Common myeloid progenitor, CD34-positive (primary cell): ENCODE data around the gene MPRIP.

ENCODE experiments used
- CTCF ChIA-PET: fragments of 350-600 bp; sonication (Branson Sonifier 250); formaldehyde crosslinking; loops from one replicate; lab custom pipeline; 2021; ENCODE audit warnings: antibody characterized with exemption; lab: Charles Lee
- POLR2A ChIA-PET: fragments of 350-600 bp; sonication (Branson Sonifier 250); formaldehyde crosslinking; loops from one replicate; lab custom pipeline; 2021; ENCODE audit warnings: antibody characterized with exemption; lab: Charles Lee
- DNase-seq, 3 donors: peaks; one replicate each; pipeline versions ENCODE4 v3.0.0 to v3.0.0-alpha.2; 2013
- H3K27ac ChIP-seq, 2 experiments: 1 replicate in 1 of 2; 2 replicates in 1 of 2; pipeline ENCODE4 v1.7.0; 2013; ENCODE audit warnings: inconsistent platforms in 2 of 2, low read length in 2 of 2, mild to moderate bottlenecking in 2 of 2, low read depth in 1 of 2, moderate library complexity in 1 of 2; ENCODE audit not compliant: severe bottlenecking in 2 of 2, insufficient read depth in 1 of 2, poor library complexity in 1 of 2
- H3K27me3 ChIP-seq, 5 experiments: replicated peaks in 2 of 5; 1 replicate in 3 of 5; 2 replicates in 2 of 5; pipeline versions ENCODE4 v1.6.1 to v1.7.0; 2013; ENCODE audit warnings: low read length in 4 of 5, mild to moderate bottlenecking in 2 of 5, moderate library complexity in 2 of 5, inconsistent platforms in 1 of 5; ENCODE audit not compliant: insufficient read depth in 5 of 5, control insufficient read depth in 4 of 5
- H3K36me3 ChIP-seq, 4 experiments: 1 replicate in 2 of 4; 2 replicates in 2 of 4; pipeline versions ENCODE4 v1.6.1 to v1.7.0; 2013; ENCODE audit warnings: low read length in 3 of 4, control low read depth in 1 of 4, mild to moderate bottlenecking in 1 of 4; ENCODE audit not compliant: control insufficient read depth in 4 of 4, insufficient read depth in 4 of 4
- H3K4me1 ChIP-seq, 4 experiments: 1 replicate in 3 of 4; 2 replicates in 1 of 4; pipeline versions ENCODE4 v1.6.1 to v1.7.1; 2013; ENCODE audit warnings: low read length in 3 of 4, mild to moderate bottlenecking in 3 of 4, control low read depth in 1 of 4, inconsistent platforms in 1 of 4, moderate library complexity in 1 of 4; ENCODE audit not compliant: control insufficient read depth in 4 of 4, insufficient read depth in 4 of 4; ENCODE audit errors: control extremely low read depth in 1 of 4
- H3K4me3 ChIP-seq, 7 experiments: 1 replicate in 4 of 7; 2 replicates in 3 of 7; pipeline versions ENCODE4 v1.5.1 to v1.7.0; 2013; ENCODE audit warnings: mild to moderate bottlenecking in 7 of 7, low read length in 6 of 7, moderate library complexity in 6 of 7, inconsistent platforms in 2 of 7, low read depth in 2 of 7, control low read depth in 1 of 7; ENCODE audit not compliant: insufficient read depth in 4 of 7, control insufficient read depth in 1 of 7; ENCODE audit errors: extremely low read depth in 1 of 7
- H3K9me3 ChIP-seq, 5 experiments: 1 replicate in 4 of 5; 2 replicates in 1 of 5; pipeline versions ENCODE4 v1.6.1 to v1.7.1; 2013; ENCODE audit warnings: low read length in 4 of 5, mild to moderate bottlenecking in 2 of 5, inconsistent platforms in 1 of 5, low read depth in 1 of 5, moderate library complexity in 1 of 5; ENCODE audit not compliant: control insufficient read depth in 4 of 5, insufficient read depth in 2 of 5; ENCODE audit errors: control extremely low read depth in 1 of 5
- WGBS: methylation state at CpG from one replicate; pipeline ENCODE4 v1.1.5; 2013; ENCODE audit not compliant: insufficient coverage; 5-methylcytosine and 5-hydroxymethylcytosine counted together

Gene MPRIP

GRCh38 chr17:17159571-17159970 lies 117.3 kb downstream of the MPRIP start:
- no peak overlapping the region for H3K27ac ChIP-seq
- H3K4me3 ChIP-seq: no peak overlapping the region
- ChIA-PET POLR2A (interaction anchor here (0.6 kb wide), 1 partner anchor 27 kb away, joined by 3 read pairs; no protein-coding TSS in a partner anchor), CTCF (interaction anchor here (1.1 kb wide), 1 partner anchor 17 kb away, joined by 4 read pairs; no protein-coding TSS in a partner anchor)
- no peaks in the 10 kb centered on the region for H3K4me1 ChIP-seq
- H3K27me3 ChIP-seq: no peaks in the 10 kb centered on the region
- 100% methylated on average over 3 of the region's 4 CpGs for WGBS
- H3K36me3 ChIP-seq: peaks cover 5 to 94% (median 69%) of the 10 kb centered on the region in 4 experiments
- no peak for DNase-seq
- H3K9me3 ChIP-seq: no peaks in the 10 kb centered on the region

- H3K27me3 ChIP-seq: no peaks in the 10 kb centered on the region
- no peak overlapping the region for H3K4me3 ChIP-seq
- WGBS: 98% methylated on average over 5 of the region's 6 CpGs
- H3K27ac ChIP-seq: no peak overlapping the region
- H3K36me3 ChIP-seq: peaks cover 2 to 94% (median 69%) of the 10 kb centered on the region in 4 experiments
- POLR2A ChIA-PET: no interaction called here
- H3K9me3 ChIP-seq: no peaks in the 10 kb centered on the region
- DNase-seq: no peak
- H3K4me1 ChIP-seq: no peaks in the 10 kb centered on the region
- CTCF ChIA-PET: interaction anchor here (0.9 to 2.0 kb wide), 2 partner anchors 31 to 40 kb away, joined by 3 to 5 read pairs; no protein-coding TSS in a partner anchor
Measured at GRCh38 chr17:17161121-17161520, 118.9 kb downstream of the MPRIP start.

GRCh38 chr17:17161759-17162158 lies 119.5 kb downstream of the MPRIP start:
- Histone ChIP-seq H3K27ac (no peak overlapping the region), H3K4me1 (no peaks in the 10 kb centered on the region), H3K4me3 (no peak overlapping the region), H3K9me3 (no peaks in the 10 kb centered on the region), H3K27me3 (no peaks in the 10 kb centered on the region), H3K36me3 (peaks cover 2 to 94% (median 69%) of the 10 kb centered on the region in 4 experiments)
- ChIA-PET POLR2A (no interaction called here), CTCF (interaction anchor here (0.9 to 2.0 kb wide), 2 partner anchors 31 to 39 kb away, joined by 3 to 5 read pairs; no protein-coding TSS in a partner anchor)
- no peak for DNase-seq
- 88% methylated on average over 2 of the region's 4 CpGs for WGBS

GRCh38 chr17:17164156-17164555 lies 121.9 kb downstream of the MPRIP start:
- peaks cover 5 to 96% (median 75%) of the 10 kb centered on the region in 4 experiments for H3K36me3 ChIP-seq
- H3K27me3 ChIP-seq: no peaks in the 10 kb centered on the region
- DNase-seq: no peak
- H3K9me3 ChIP-seq: no peaks in the 10 kb centered on the region
- H3K27ac ChIP-seq: no peak overlapping the region
- WGBS: 98% methylated on average over 22 of the region's 25 CpGs
- H3K4me3 ChIP-seq: no peak overlapping the region
- CTCF ChIA-PET: interaction anchor here (1.1 to 2.1 kb wide), 2 partner anchors 10 to 11 kb away, joined by 4 read pairs; no protein-coding TSS in a partner anchor
- POLR2A ChIA-PET: no interaction called here
- H3K4me1 ChIP-seq: no peaks in the 10 kb centered on the region

GRCh38 chr17:17164676-17165075 lies 122.4 kb downstream of the MPRIP start:
- POLR2A ChIA-PET: no interaction called here
- H3K27me3 ChIP-seq: no peaks in the 10 kb centered on the region
- WGBS: 98% methylated on average over 16 of the region's 17 CpGs
- no peaks in the 10 kb centered on the region for H3K4me1 ChIP-seq
- no peak overlapping the region for H3K27ac ChIP-seq
- H3K36me3 ChIP-seq: peaks cover 5 to 96% (median 74%) of the 10 kb centered on the region in 4 experiments
- no peak for DNase-seq
- CTCF ChIA-PET: interaction anchor here (0.9 to 2.1 kb wide), 3 partner anchors 9 to 13 kb away, joined by 3 to 4 read pairs (median 4); no protein-coding TSS in a partner anchor
- no peaks in the 10 kb centered on the region for H3K9me3 ChIP-seq
- no peak overlapping the region for H3K4me3 ChIP-seq

- 98% methylated on average over 19 of the region's 23 CpGs for WGBS
- no peaks in the 10 kb centered on the region for H3K4me1 ChIP-seq
- peaks cover 5 to 89% (median 70%) of the 10 kb centered on the region in 4 experiments for H3K36me3 ChIP-seq
- CTCF ChIA-PET: no interaction called here
- no peak for DNase-seq
- no peaks in the 10 kb centered on the region for H3K9me3 ChIP-seq
- no peak overlapping the region for H3K27ac ChIP-seq
- no peaks in the 10 kb centered on the region for H3K27me3 ChIP-seq
- POLR2A ChIA-PET: no interaction called here
- H3K4me3 ChIP-seq: no peak overlapping the region
Measured at GRCh38 chr17:17165666-17166308, 123.5 kb downstream of the MPRIP start.

GRCh38 chr17:17166446-17166845 lies 124.2 kb downstream of the MPRIP start:
- Histone ChIP-seq H3K36me3 (peaks cover 5 to 89% (median 69%) of the 10 kb centered on the region in 4 experiments), H3K27ac (no peak overlapping the region), H3K4me1 (no peaks in the 10 kb centered on the region), H3K27me3 (no peaks in the 10 kb centered on the region), H3K9me3 (no peaks in the 10 kb centered on the region), H3K4me3 (no peak overlapping the region)
- ChIA-PET CTCF (interaction anchor here (1.0 to 1.8 kb wide), 2 partner anchors 14 to 104 kb away, joined by 4 read pairs; no protein-coding TSS in a partner anchor), POLR2A (no interaction called here)
- DNase-seq: no peak
- 98% methylated on average over 8 of the region's 8 CpGs for WGBS
